ENCODE data around the gene SERPINB12.

DNA sequence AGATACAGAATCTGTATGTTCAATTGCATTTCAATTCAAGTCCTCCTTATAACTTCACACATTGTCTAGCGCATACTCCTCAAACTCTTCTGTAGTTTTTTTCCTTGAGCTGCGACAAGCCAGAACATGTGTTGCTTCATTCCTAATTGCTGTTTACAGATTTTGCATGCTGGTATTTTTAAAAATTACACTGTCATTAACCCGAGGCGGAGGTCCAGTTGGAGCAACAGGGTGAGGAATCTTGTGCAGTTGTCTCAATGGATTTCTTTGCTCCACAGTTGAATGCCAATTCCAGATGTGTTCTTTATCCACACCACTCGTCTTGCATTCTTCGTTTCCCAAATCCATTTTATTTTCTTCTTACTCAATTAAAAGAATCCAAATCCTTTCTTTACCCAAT lies 28.6 kb downstream of the SERPINB12 start:
- TF ChIP-seq, protein P1, sequence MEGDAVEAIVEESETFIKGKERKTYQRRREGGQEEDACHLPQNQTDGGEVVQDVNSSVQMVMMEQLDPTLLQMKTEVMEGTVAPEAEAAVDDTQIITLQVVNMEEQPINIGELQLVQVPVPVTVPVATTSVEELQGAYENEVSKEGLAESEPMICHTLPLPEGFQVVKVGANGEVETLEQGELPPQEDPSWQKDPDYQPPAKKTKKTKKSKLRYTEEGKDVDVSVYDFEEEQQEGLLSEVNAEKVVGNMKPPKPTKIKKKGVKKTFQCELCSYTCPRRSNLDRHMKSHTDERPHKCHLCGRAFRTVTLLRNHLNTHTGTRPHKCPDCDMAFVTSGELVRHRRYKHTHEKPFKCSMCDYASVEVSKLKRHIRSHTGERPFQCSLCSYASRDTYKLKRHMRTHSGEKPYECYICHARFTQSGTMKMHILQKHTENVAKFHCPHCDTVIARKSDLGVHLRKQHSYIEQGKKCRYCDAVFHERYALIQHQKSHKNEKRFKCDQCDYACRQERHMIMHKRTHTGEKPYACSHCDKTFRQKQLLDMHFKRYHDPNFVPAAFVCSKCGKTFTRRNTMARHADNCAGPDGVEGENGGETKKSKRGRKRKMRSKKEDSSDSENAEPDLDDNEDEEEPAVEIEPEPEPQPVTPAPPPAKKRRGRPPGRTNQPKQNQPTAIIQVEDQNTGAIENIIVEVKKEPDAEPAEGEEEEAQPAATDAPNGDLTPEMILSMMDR (conservative IDR thresholded peaks at IDR 0.05 in 1 of 2, IDR thresholded peaks at IDR 0.05 in 1 of 2; ENCODE audit: extremely low read depth in 1 of 2, insufficient read depth in 1 of 2, low read depth in 1 of 2, low read length in 2 of 2) = no peak
- no peak for TF ChIP-seq EZH2 (IDR thresholded peaks at IDR 0.05; ENCODE audit: borderline replicate concordance, low read length)

Measured in mammary epithelial cell (primary cell).